ACC112 (cell line): ENCODE data around the gene DNPH1.

Experiments
- H2AFZ ChIP-seq: fragments of 200-600 bp; sonication (generic); one replicate; pipeline ENCODE4 v1.6.0; 2017; ENCODE audit warnings: antibody characterized with exemption, low read length; ENCODE audit not compliant: unreplicated experiment
- H3K27ac ChIP-seq: fragments of 200-600 bp; sonication (generic); 2 replicates; pipeline ENCODE4 v1.5.1; 2014; ENCODE audit warnings: low read depth, mild to moderate bottlenecking, antibody characterized with exemption, low read length, moderate library complexity
- H3K27me3 ChIP-seq: fragments of 200-600 bp; sonication (generic); 2 replicates; pipeline ENCODE4 v1.6.1; 2014; ENCODE audit warnings: mild to moderate bottlenecking, antibody characterized with exemption, low read length, moderate library complexity, mixed read lengths; ENCODE audit not compliant: insufficient read depth
- H3K36me3 ChIP-seq: fragments of 200-600 bp; sonication (generic); 2 replicates; pipeline ENCODE4 v1.6.1; 2016; ENCODE audit warnings: mild to moderate bottlenecking, antibody characterized with exemption, low read length, moderate library complexity, mixed read lengths; ENCODE audit not compliant: insufficient read depth
- H3K4me1 ChIP-seq: fragments of 200-600 bp; sonication (generic); one replicate; pipeline ENCODE4 v1.6.1; 2016; ENCODE audit warnings: low read length, mixed read lengths; ENCODE audit not compliant: insufficient read depth, unreplicated experiment, control insufficient read depth
- H3K4me3 ChIP-seq: fragments of 200-600 bp; sonication (generic); 2 replicates; pipeline ENCODE4 v1.5.1; 2014; ENCODE audit warnings: mild to moderate bottlenecking, low read depth, low read length
- H3K79me2 ChIP-seq: fragments of 200-600 bp; sonication (generic); one replicate; pipeline ENCODE4 v1.6.0; 2016; ENCODE audit warnings: low read length; ENCODE audit not compliant: control insufficient read depth, unreplicated experiment, insufficient read depth

Gene DNPH1

DNA sequence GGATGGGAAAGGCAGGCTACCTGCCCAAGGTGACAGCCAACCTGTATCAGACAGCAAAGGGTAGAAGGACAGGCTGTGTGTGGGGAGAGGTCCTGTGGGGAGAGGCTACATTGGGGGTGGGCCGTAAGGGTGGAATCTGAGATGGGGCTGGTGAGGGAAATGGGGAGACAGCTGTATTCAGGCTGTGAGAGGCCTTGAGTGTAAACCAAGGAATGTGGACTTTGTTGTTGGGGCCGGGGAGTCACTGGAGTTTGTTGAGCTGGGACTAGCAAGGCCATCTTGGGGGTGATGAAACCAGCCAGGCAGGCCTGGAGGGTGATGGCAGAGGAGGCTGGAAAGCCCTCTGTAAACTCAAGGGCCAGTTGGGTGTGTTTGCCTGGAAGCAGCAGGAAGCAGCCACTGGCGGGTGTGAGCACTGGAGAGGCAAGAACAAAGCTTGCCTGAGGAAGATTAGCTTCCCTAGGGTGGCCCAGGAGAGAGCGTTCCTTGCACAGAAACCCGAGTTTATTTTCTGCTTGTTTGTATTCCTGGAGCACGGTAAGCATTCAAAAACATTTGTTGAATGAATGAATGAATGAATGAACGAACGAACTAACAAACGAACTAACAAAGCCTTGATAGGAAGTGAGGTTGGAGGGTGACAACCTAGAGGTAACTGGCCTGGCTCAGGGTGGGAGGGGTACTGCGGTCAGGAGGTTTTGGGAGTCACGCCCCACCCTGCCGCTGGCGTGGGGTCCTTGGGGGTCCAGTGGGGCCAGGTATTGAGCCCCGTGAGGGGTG, 32.9 kb upstream of the DNPH1 start:
- no peak overlapping the region for H3K27ac ChIP-seq
- no peaks in the 10 kb centered on the region for H3K36me3 ChIP-seq
- H2AFZ ChIP-seq, result no peak overlapping the region
- H3K4me1 ChIP-seq, result no peaks in the 10 kb centered on the region
- no peak overlapping the region for H3K4me3 ChIP-seq
- peaks cover 5% of the 10 kb centered on the region; the same call in 1 of the 2 replicates for H3K27me3 ChIP-seq
- no peaks in the 10 kb centered on the region for H3K79me2 ChIP-seq

GRCh38 chr6:43261198-43261597, 31.9 kb upstream of the DNPH1 start:
- H2AFZ ChIP-seq, result no peak overlapping the region
- H3K27me3 ChIP-seq, result peaks cover 5% of the 10 kb centered on the region; the same call in 1 of the 2 replicates
- no peak overlapping the region for H3K4me3 ChIP-seq
- no peaks in the 10 kb centered on the region for H3K4me1 ChIP-seq
- no peak overlapping the region for H3K27ac ChIP-seq
- no peaks in the 10 kb centered on the region for H3K79me2 ChIP-seq
- H3K36me3 ChIP-seq, result no peaks in the 10 kb centered on the region

DNA sequence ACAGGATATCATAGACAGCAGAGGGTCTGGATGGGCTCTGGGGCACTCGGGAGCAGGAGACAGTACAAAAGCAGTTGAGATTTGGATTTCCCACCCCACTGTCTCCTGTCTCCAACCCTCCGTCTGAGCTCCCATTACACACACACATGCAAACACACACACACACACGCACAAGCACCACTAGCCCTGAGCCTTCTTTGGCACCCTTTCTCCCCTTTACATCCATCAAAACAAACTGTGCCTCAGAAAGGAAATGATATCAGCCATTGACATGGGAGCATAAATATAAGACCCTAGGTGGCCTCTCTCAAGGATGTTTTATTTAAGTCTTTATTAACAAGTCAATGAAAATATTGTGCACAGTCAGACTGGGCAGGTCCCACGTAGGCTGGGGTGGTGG, 31.5 kb upstream of the DNPH1 start:
- Histone ChIP-seq H2AFZ (no peak overlapping the region), H3K79me2 (no peaks in the 10 kb centered on the region), H3K4me1 (no peaks in the 10 kb centered on the region), H3K27ac (no peak overlapping the region), H3K4me3 (no peak overlapping the region), H3K36me3 (no peaks in the 10 kb centered on the region), H3K27me3 (peaks cover 5% of the 10 kb centered on the region; the same call in 1 of the 2 replicates)

DNA sequence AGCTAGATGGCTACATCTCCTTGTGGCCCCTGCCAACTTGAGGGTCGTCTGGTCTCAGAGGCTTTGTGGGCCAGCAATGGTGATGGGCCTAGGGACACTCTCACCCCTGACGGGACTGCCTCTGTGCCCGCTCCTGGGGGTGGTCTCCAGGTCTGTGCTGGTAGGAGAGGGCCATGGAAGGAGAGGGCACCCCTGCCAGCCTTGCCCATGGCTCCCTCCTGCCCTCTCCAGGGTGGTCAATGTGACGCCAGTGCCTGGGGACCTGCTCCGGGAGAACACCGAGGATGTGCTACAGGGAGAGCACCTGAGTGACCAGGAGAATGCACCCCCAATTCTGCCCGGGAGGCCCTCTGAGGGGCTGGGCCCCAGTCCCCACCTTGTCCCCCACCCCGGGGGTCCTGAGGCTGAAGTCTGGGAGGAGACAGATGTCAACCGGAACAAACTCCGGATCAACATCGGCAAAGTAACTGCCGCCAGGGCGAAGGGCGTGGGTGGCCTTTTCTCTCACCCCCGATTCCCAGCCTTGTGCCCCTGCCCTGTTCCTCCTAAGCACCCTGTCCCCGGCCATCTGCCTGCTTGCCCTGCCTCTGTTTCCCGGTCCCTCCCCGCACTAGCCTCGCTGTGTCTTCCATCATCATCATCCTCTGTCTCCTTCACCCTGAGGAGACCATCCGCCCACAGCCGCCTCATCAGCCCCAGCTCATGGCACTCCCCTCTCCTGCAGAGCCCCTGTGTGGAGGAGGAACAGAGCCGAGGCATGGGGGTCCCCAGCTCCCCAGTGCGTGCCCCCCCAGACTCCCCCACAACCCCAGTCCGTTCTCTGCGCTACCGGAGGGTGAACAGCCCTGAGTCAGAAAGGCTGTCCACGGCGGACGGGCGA, 29.8 kb upstream of the DNPH1 start:
- Histone ChIP-seq H3K4me3 (no peak overlapping the region), H3K36me3 (no peaks in the 10 kb centered on the region), H3K4me1 (no peaks in the 10 kb centered on the region), H3K79me2 (no peaks in the 10 kb centered on the region), H2AFZ (no peak overlapping the region), H3K27ac (no peak overlapping the region), H3K27me3 (peaks cover 5% of the 10 kb centered on the region; the same call in 1 of the 2 replicates)

DNA sequence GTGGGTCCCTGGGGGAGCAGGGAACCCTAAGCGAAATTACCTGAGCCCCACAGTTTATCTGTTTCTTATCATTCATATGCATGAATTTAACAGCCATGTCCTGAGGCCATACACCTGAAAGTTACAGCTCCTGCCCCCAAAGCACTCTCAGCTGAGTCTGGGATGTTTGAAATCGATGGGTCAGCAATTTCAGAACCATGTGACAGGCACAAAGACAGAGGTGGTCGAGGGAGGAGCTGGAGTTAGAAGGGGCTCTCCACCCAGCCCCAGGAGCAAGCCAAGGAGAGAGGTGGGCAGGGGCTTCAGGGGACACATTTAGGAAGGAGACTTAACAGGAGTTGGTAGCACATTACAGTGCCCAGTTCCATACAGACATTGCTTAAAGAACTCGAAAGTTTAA, 28.9 kb upstream of the DNPH1 start:
- Histone ChIP-seq H3K27ac (no peak overlapping the region), H3K4me3 (no peak overlapping the region), H2AFZ (no peak overlapping the region), H3K27me3 (peaks cover 5% of the 10 kb centered on the region; the same call in 1 of the 2 replicates), H3K79me2 (no peaks in the 10 kb centered on the region), H3K4me1 (no peaks in the 10 kb centered on the region), H3K36me3 (no peaks in the 10 kb centered on the region)

- Histone ChIP-seq H3K27ac (no peak overlapping the region), H3K4me3 (no peak overlapping the region), H3K4me1 (no peaks in the 10 kb centered on the region), H3K36me3 (no peaks in the 10 kb centered on the region), H3K79me2 (no peaks in the 10 kb centered on the region), H3K27me3 (peaks cover 5% of the 10 kb centered on the region; the same call in 1 of the 2 replicates), H2AFZ (no peak overlapping the region)
These were observed 28.3 kb upstream of the DNPH1 start for GRCh38 chr6:43257367-43258145.

- Histone ChIP-seq H2AFZ (no peak overlapping the region), H3K27ac (no peak overlapping the region), H3K4me3 (no peak overlapping the region), H3K36me3 (no peaks in the 10 kb centered on the region), H3K27me3 (peaks cover 5% of the 10 kb centered on the region; the same call in 1 of the 2 replicates), H3K4me1 (no peaks in the 10 kb centered on the region), H3K79me2 (no peaks in the 10 kb centered on the region)
These were observed 27.5 kb upstream of the DNPH1 start for GRCh38 chr6:43256670-43257366.

DNA sequence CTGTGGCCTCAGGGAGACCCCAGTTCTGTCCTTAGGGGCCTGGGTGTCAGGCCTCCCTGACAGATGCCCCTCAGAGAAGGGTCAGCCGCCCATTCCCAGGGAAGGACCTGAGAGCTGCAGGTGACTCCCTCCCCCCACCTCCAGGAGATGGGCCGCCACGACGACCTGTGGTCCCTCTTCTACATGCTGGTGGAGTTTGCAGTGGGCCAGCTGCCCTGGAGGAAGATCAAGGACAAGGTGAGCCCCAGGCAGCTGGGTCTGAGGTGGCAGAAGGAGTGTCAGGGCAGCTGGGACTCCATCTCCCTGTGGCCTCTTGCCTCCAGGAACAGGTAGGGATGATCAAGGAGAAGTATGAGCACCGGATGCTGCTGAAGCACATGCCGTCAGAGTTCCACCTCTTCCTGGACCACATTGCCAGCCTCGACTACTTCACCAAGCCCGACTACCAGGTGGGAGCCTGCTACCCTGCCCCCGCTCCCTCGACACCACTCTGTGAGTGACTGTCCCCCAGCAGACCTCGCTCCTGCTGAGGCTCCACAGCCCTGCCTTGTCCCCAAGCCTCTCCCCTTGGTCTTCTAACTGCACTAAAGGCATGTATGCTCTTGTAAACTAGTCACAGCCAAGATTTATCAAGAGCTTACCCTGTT, 26.2 kb upstream of the DNPH1 start:
- Histone ChIP-seq H2AFZ (no peak overlapping the region), H3K4me3 (no peak overlapping the region), H3K27me3 (peaks cover 8% of the 10 kb centered on the region), H3K79me2 (no peaks in the 10 kb centered on the region), H3K4me1 (no peaks in the 10 kb centered on the region), H3K36me3 (no peaks in the 10 kb centered on the region), H3K27ac (no peak overlapping the region)

DNA sequence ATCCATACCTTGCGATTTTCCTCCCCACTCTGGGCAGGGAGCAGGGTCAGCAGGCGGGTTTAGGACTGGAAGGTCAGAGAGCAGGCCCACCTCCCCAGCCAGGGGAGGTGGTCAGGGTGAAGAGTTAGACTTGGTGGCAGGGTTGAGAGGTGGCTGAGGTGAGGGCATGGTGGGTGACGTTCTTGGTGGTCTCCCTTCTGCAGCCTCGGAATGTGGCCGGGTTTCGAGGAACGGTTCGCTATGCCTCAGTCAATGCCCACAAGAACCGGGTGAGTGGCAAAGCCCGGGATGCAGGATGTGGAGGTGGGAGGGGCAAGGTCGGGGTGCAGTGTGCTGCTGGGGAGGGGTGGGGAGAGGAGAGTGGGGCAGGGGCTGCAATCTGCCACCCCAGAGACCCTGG, 25.6 kb upstream of the DNPH1 start:
- Histone ChIP-seq H3K79me2 (no peaks in the 10 kb centered on the region), H3K4me3 (no peak overlapping the region), H3K27ac (no peak overlapping the region), H3K36me3 (no peaks in the 10 kb centered on the region), H3K27me3 (peaks cover 8% of the 10 kb centered on the region), H2AFZ (no peak overlapping the region), H3K4me1 (no peaks in the 10 kb centered on the region)
